ENCODE measurements around the gene MRPS24.
"Not testable (repeated sequence)": the region's sequence is repeated elsewhere in the genome, so short reads cannot be mapped to it uniquely, and the experiment has no call there.

The MRPS24 gene

DNA sequence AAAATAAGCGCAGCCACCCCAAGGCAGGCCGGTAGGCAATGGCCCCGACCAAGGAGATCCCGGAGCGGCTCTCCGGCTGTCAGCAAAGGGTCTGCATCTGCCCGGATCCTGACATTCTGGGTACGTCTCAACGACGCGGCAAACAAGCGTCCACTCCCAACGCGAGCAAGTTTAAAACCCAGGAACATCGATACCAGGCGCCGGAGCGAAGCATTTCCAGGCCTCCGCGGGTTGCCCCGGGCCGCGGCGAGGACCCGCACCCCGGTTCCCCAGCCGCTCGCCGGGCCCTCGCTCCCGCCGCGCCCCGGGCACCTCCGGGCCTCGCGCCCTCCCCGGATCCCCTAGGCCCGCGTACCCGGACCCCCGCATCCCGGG, 36.6 kb upstream of the MRPS24 start:
- peaks cover 13% of the 10 kb centered on the region for H3K4me1 ChIP-seq (ENCODE audit: low read length)
- no peaks in the 10 kb centered on the region for H3K27me3 ChIP-seq (ENCODE audit: low read depth, low read length)
- peak overlapping the region; percentile 75 for H3K9ac ChIP-seq (ENCODE audit: low read length)
- H2AFZ ChIP-seq (ENCODE audit: low read depth, low read length) = peak overlapping the region; percentile 18; the same call in 1 of the 2 replicates
- no peaks in the 10 kb centered on the region for H4K20me1 ChIP-seq (ENCODE audit: insufficient read depth, low read length)
- no peak overlapping the region for H3K27ac ChIP-seq (ENCODE audit: low read length)
- TF ChIP-seq, protein P1, sequence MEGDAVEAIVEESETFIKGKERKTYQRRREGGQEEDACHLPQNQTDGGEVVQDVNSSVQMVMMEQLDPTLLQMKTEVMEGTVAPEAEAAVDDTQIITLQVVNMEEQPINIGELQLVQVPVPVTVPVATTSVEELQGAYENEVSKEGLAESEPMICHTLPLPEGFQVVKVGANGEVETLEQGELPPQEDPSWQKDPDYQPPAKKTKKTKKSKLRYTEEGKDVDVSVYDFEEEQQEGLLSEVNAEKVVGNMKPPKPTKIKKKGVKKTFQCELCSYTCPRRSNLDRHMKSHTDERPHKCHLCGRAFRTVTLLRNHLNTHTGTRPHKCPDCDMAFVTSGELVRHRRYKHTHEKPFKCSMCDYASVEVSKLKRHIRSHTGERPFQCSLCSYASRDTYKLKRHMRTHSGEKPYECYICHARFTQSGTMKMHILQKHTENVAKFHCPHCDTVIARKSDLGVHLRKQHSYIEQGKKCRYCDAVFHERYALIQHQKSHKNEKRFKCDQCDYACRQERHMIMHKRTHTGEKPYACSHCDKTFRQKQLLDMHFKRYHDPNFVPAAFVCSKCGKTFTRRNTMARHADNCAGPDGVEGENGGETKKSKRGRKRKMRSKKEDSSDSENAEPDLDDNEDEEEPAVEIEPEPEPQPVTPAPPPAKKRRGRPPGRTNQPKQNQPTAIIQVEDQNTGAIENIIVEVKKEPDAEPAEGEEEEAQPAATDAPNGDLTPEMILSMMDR (IDR thresholded peaks at IDR 0.05; ENCODE audit: low read depth, low read length) = no peak
- no peak for TF ChIP-seq EZH2phosphoT487 (IDR thresholded peaks at IDR 0.05; ENCODE audit: low read depth)
- no peaks in the 10 kb centered on the region for H3K36me3 ChIP-seq (replicated peaks; ENCODE audit: low read depth, low read length)
- H3K4me3 ChIP-seq (ENCODE audit: low read length) = peak overlapping the region; percentile 93
- H3K79me2 ChIP-seq (ENCODE audit: low read length) = peaks cover 48% of the 10 kb centered on the region
- peak overlapping the region; percentile 78 for H3K4me2 ChIP-seq (ENCODE audit: low read length)
- H3K9me3 ChIP-seq (ENCODE audit: insufficient read depth, low read length) = no peaks in the 10 kb centered on the region

DNA sequence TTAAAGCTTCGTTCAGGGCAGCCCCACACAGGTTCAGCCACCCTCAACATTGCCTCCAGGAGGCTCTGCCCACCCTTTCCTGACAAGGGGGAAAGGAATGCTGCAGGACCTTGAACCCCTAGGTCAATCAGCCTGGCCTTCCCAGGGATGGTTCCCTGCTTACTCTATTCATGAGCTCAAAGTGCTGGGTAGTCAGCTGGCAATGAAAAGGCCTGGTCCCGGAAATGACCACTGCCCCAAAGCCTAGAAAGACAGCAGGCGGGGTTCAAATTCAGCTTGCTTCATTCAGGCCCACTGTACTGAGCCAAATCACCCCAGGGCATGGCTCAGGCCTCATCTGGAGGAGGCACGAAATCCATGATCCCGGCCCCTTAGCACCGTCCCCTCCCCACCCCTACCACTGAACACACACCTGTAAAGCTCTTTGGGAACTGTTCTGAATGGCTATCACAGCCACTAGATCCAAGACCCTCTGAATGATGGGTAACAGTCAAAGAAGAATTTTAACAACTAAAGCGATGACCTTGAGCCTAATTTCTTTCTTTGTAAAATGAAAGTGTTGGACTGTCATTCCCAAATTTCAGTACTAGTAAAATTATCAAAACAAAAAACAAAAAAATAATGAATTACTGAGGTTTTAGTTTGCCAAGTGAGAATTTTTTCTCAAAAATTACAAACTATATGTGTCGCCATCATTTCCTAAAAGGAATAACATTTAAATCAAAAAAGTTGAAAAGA, 36.1 kb upstream of the MRPS24 start:
- H3K27ac ChIP-seq (ENCODE audit: low read length) = no peak overlapping the region
- H3K27me3 ChIP-seq (ENCODE audit: low read depth, low read length) = no peaks in the 10 kb centered on the region
- H2AFZ ChIP-seq (ENCODE audit: low read depth, low read length) = 0 out of 2 replicates have a peak overlapping the region, but pooled peaks have one; percentile 18
- TF ChIP-seq, protein P1 (IDR thresholded peaks at IDR 0.05; ENCODE audit: low read depth, low read length) = no peak
- TF ChIP-seq EZH2phosphoT487 (IDR thresholded peaks at IDR 0.05; ENCODE audit: low read depth) = no peak
- no peaks in the 10 kb centered on the region for H3K9me3 ChIP-seq (ENCODE audit: insufficient read depth, low read length)
- H3K36me3 ChIP-seq (replicated peaks; ENCODE audit: low read depth, low read length) = no peaks in the 10 kb centered on the region
- peaks cover 49% of the 10 kb centered on the region for H3K79me2 ChIP-seq (ENCODE audit: low read length)
- H3K4me3 ChIP-seq (ENCODE audit: low read length) = peak overlapping the region; percentile 93
- H3K4me2 ChIP-seq (ENCODE audit: low read length) = peak overlapping the region; percentile 78
- H3K4me1 ChIP-seq (ENCODE audit: low read length) = peaks cover 13% of the 10 kb centered on the region
- H4K20me1 ChIP-seq (ENCODE audit: insufficient read depth, low read length) = no peaks in the 10 kb centered on the region
- peak overlapping the region; percentile 75 for H3K9ac ChIP-seq (ENCODE audit: low read length)

DNA sequence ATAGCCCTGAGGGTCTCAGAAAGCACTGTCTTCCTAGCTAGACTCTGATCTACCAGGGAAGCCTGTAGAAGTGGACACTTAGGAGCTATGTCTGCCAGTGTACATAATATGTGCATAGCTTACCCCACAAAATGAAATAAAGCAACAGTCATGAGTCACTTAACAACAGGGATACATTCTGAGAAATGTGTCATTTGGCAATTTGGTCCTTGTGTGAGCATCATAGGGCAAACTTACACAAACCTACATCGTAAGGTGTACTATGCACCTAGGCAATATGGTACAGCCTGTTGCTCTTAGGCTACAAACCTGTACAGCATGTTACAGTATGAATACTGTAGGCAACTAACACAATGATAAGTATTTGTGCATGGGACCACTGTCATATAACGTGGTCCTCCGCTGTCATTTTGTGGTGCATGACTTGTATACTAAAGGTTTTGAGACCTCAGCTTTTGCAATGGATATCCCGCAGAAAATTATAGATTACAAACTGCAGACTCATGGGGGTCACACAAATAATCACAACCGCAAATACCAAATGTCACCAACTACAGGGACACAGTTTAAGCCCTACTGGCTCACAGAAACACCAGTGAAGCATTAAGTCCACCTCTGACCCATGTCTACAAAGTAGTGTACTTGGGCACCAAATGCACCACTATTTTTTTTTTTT, 35.4 kb upstream of the MRPS24 start:
- no peaks in the 10 kb centered on the region for H3K27me3 ChIP-seq (ENCODE audit: low read depth, low read length)
- H3K9ac ChIP-seq (ENCODE audit: low read length) = no peak overlapping the region
- no peak overlapping the region for H2AFZ ChIP-seq (ENCODE audit: low read depth, low read length)
- H3K4me2 ChIP-seq (ENCODE audit: low read length) = peak overlapping the region; percentile 78; the same call in 1 of the 2 replicates
- peaks cover 49% of the 10 kb centered on the region for H3K79me2 ChIP-seq (ENCODE audit: low read length)
- no peaks in the 10 kb centered on the region for H4K20me1 ChIP-seq (ENCODE audit: insufficient read depth, low read length)
- no peaks in the 10 kb centered on the region for H3K9me3 ChIP-seq (ENCODE audit: insufficient read depth, low read length)
- peaks cover 13% of the 10 kb centered on the region for H3K4me1 ChIP-seq (ENCODE audit: low read length)
- H3K27ac ChIP-seq (ENCODE audit: low read length) = no peak overlapping the region
- H3K36me3 ChIP-seq (replicated peaks; ENCODE audit: low read depth, low read length) = no peaks in the 10 kb centered on the region
- H3K4me3 ChIP-seq (ENCODE audit: low read length) = no peak overlapping the region
- TF ChIP-seq EZH2phosphoT487 (IDR thresholded peaks at IDR 0.05; ENCODE audit: low read depth) = no peak
- TF ChIP-seq, protein P1 (IDR thresholded peaks at IDR 0.05; ENCODE audit: low read depth, low read length) = no peak

DNA sequence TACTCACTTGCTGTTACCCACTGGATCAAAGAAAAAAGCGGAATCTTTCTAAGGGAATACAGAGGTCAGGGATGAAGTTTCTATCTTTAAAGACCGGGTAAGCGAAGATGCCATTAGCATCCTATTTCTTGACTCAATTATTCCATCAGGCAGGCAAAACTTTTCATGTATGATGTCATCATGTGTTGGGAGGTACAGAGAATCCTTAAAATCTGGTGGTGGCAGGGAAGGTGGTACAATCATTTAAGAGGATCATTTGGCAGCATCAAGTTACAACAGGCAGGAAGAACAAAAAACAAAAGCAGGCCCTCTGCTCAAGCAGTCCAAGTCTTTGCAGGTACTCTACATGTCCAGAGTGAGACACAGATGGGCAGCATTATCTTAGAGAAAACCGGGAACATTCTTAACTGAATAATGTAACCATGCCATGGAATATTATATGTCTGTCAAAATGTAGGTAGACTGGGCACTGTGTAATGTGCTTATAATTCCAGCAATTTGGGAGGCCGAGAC, 33.3 kb upstream of the MRPS24 start:
- Histone ChIP-seq H3K36me3 (replicated peaks; ENCODE audit: low read depth, low read length) (no peaks in the 10 kb centered on the region), H3K79me2 (ENCODE audit: low read length) (peaks cover 58% of the 10 kb centered on the region), H3K9me3 (ENCODE audit: insufficient read depth, low read length) (no peaks in the 10 kb centered on the region), H3K9ac (ENCODE audit: low read length) (no peak overlapping the region), H3K4me1 (ENCODE audit: low read length) (peaks cover 13% of the 10 kb centered on the region), H4K20me1 (ENCODE audit: insufficient read depth, low read length) (no peaks in the 10 kb centered on the region), H3K27ac (ENCODE audit: low read length) (no peak overlapping the region), H3K4me3 (ENCODE audit: low read length) (no peak overlapping the region), H2AFZ (ENCODE audit: low read depth, low read length) (no peak overlapping the region), H3K4me2 (ENCODE audit: low read length) (no peak overlapping the region), H3K27me3 (ENCODE audit: low read depth, low read length) (no peaks in the 10 kb centered on the region)
- TF ChIP-seq EZH2phosphoT487 (IDR thresholded peaks at IDR 0.05; ENCODE audit: low read depth) = no peak
- TF ChIP-seq, protein P1 (IDR thresholded peaks at IDR 0.05; ENCODE audit: low read depth, low read length) = no peak

DNA sequence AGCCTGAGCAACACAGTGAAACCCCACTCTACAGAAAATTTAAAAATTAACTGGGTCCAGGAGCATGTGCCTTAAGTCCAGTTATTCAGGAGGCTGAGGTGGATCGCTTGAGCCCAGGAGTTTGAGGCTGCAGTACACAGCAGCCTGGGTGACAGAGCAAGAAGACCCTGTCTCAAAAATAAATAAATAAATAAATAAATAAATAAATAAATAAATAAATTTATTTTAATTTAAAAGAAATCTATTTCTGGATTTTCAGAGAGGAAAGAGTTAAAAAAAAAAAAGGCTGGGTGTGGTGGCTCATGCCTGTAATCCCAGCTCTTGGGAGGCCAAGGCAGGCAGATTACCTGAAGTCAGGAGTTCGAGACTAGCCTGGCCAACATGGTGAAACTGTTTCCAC, 29.3 kb upstream of the MRPS24 start:
- not testable (repeated sequence) for H4K20me1 ChIP-seq (ENCODE audit: insufficient read depth, low read length); H3K27me3 ChIP-seq (ENCODE audit: low read depth, low read length); H3K4me2 ChIP-seq (ENCODE audit: low read length); H3K27ac ChIP-seq (ENCODE audit: low read length); H3K4me1 ChIP-seq (ENCODE audit: low read length); H2AFZ ChIP-seq (ENCODE audit: low read depth, low read length); H3K9ac ChIP-seq (ENCODE audit: low read length); H3K4me3 ChIP-seq (ENCODE audit: low read length); H3K36me3 ChIP-seq (replicated peaks; ENCODE audit: low read depth, low read length); H3K9me3 ChIP-seq (ENCODE audit: insufficient read depth, low read length)
- peaks cover 51% of the 10 kb centered on the region for H3K79me2 ChIP-seq (ENCODE audit: low read length)
